Lung microvascular endothelial cell (primary cell): ENCODE data around the gene PSIP1. TPM values are rescaled to one million over a fixed set of nuclear protein-coding genes. Genes with fewer than 3 reads are reported as not detected.
"Not testable (repeated sequence)": the region's sequence is repeated elsewhere in the genome, so short reads cannot be mapped to it uniquely, and the experiment has no call there.

ENCODE experiments used
- DNase-seq, 2 donors: peaks; one replicate each; pipeline versions ENCODE4 v3.0.0 to v3.0.0-alpha.2; 2010; ENCODE audit warnings: low read depth in 2 of 2
- total RNA-seq: library from RNA; depleted of rRNA; stranded (reverse); fragments of >200 nt; gene quantifications from 2 replicates; pipeline ENCODE4 v1.2.1, GENCODE V29; 2014

PSIP1 gene
- total RNA-seq, 1 donor from 2014 or later = 28.6 TPM

GRCh38 chr9:15433661-15434060 is 77.1 kb downstream of the PSIP1 start:
- no peak for DNase-seq

- DNase-seq = no peak
These were observed 77.6 kb downstream of the PSIP1 start for GRCh38 chr9:15433191-15433590.

GRCh38 chr9:15430920-15431844 is 79.6 kb downstream of the PSIP1 start:
- DNase-seq = peak in 1 of 2 donors; percentile 5

GRCh38 chr9:15427702-15428101 is 83.1 kb downstream of the PSIP1 start:
- DNase-seq = not testable (repeated sequence)

- DNase-seq = no peak
These were observed 84.8 kb downstream of the PSIP1 start for GRCh38 chr9:15426019-15426418.

GRCh38 chr9:15423231-15423985 is 87.4 kb downstream of the PSIP1 start:
- peak; percentile 35 to 51 for DNase-seq

GRCh38 chr9:15422372-15423230 is 88.2 kb downstream of the PSIP1 start, which contains the start of gene SNAPC3:
SNAPC3 (plus strand) TSS chr9:15422876; CDS start chr9:15422880, 4 bp downstream.
- DNase-seq = peak; percentile 97

GRCh38 chr9:15421990-15422371 is 88.8 kb downstream of the PSIP1 start:
- no peak for DNase-seq

- DNase-seq = no peak
These were observed 89.2 kb downstream of the PSIP1 start for GRCh38 chr9:15421532-15421931.

GRCh38 chr9:15420796-15421195 is 90.0 kb downstream of the PSIP1 start:
- peak in 1 of 2 donors; percentile 44 for DNase-seq

GRCh38 chr9:15417626-15418025 is 93.1 kb downstream of the PSIP1 start:
- DNase-seq = no peak

- DNase-seq = peak; percentile 45 to 52
These were observed 93.9 kb downstream of the PSIP1 start for GRCh38 chr9:15416880-15417279.

Other genes with a start within 250 kb of the PSIP1 start
- gene TTC39B, start 203.8 kb downstream of the PSIP1 start, total RNA-seq = 1.5 and 1.8 TPM in 2 replicates
- gene SNAPC3, start 88.1 kb downstream of the PSIP1 start, total RNA-seq = 17.7 and 30.6 TPM in 2 replicates
- gene CCDC171, start 42.1 kb upstream of the PSIP1 start, total RNA-seq = 0.20 and 0.44 TPM in 2 replicates